Activated CD4-positive, CD25-positive, alpha-beta regulatory T cell (primary cell): ENCODE measurements around the gene LPCAT3.
"Not testable (repeated sequence)": the region's sequence is repeated elsewhere in the genome, so short reads cannot be mapped to it uniquely, and the experiment has no call there.

Experiments
- DNase-seq, 4 experiments: peaks; one replicate each; lab custom pipeline; 2025; lab: John Stamatoyannopoulos, UW

Gene LPCAT3

GRCh38 chr12:7037411-7037810 is 19.1 kb upstream of the LPCAT3 start:
- not testable (repeated sequence) for DNase-seq

GRCh38 chr12:7035463-7035862 is 17.2 kb upstream of the LPCAT3 start:
- no peak for DNase-seq

DNA sequence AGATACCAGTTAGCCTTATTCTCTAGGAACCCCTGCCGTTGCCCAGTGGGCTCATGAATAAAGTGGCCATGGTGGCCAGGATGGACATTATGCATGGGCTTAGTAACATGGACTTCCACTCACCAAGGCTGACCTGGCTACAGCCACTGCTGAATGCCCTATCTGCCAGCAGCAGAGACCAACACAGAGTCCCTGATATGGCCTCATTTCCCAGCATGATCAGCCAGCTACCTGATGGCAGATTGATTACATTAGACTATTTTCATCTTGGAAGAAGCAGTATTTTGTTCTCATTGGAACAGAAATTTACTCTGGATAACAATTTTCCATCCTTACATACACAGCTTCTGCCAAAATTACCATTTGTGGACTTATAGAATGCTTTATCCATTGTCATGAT is 16.2 kb upstream of the LPCAT3 start:
- no peak for DNase-seq

DNA sequence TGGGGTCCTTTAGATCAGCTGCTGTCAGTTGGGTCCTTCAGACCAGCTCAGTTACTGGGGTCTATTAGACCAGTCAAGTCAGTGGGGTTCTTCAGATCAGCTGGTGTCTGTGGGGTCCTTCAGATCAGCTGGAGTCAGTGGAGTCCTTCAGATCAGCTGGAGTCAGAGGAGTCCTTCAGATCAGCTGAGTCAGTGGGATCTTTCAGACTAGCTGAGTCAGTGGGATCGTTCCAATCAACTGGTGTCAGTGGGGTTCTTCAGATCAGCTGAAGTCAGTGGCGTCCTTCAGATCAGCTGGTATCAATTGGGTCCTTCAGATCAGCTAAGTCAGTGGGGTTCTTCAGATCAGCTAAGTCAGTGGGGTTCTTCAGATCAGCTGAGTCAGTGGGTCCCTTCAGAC is 14.7 kb upstream of the LPCAT3 start:
- no peak for DNase-seq

GRCh38 chr12:7031306-7031705 is 13.0 kb upstream of the LPCAT3 start:
- DNase-seq: no peak

GRCh38 chr12:7026854-7027253 is 8.6 kb upstream of the LPCAT3 start:
- DNase-seq: no peak

GRCh38 chr12:7023114-7023513 is 4.8 kb upstream of the LPCAT3 start:
- no peak for DNase-seq

DNA sequence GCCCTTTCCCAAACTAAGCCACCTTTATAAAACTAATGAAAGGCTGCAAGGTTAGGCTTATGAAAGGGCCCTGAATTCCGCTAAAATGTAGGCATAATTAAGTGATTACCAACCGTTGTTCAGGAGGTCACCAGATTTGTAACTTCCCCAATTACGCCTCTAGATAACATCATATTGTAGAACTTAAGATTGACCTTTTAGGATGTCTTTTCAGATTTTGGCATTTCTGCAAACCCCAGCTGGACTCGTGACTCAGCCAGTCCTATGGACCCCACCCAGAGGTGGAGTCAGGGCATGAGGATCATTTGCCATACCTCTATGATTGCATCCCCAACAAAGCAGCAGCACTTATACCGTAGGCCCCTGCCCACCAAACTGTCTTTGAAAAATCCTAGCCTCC is 3.7 kb upstream of the LPCAT3 start:
- DNase-seq: no peak

DNA sequence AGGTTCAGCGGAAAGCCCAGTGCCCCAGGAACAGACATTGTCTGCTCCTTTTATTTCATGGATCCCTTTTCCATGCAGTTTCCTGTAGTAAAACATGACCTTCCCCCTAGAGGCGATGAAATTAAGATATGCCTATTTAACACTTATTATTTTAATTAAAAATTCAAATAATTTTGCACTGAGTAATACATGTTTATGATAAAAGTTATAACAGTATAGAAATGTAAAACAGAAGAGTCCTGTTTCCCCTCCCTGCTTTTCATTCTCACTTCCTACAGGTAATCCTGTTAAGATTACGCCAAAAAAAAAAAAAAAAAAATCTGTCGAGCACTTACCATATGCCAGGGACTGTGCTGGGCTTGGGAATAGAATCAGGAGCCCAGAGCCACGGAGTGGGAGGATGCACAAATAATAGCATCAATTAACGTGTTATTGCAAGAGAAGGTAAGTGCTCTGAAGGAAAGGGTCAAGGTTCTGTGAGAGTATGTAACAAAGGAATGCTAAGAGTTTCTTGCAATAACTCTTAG is 830 bp upstream of the LPCAT3 start:
- DNase-seq: no peak

DNA sequence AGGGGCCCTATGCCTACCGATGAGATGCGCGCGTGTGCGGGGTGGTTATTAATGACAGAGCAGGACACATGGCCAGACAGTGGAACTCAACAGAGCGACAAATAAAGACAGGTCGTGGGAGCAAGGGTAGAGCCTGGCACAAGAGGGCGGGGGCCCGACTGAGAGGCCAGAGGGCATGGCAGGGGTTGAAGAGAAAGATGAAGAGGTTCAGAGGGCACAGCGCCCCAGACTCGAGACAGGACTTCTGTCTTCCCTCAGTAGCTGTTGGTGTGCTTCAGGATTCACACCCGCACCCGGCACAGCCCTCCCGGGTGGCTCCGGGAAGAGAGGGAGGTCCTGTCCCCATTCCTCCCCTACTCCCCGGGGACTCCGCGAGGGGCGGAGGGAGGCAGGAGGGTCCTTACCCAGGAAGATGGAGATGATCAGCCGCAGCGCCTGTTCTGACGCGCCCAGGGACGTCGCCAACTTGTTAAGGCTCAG is 366 bp downstream of the LPCAT3 start:
- DNase-seq: no peak

- DNase-seq: no peak
Observed at GRCh38 chr12:7016958-7017571, 1.2 kb downstream of the LPCAT3 start.

- DNase-seq: no peak
Observed at GRCh38 chr12:7015555-7016370, 2.5 kb downstream of the LPCAT3 start.

DNA sequence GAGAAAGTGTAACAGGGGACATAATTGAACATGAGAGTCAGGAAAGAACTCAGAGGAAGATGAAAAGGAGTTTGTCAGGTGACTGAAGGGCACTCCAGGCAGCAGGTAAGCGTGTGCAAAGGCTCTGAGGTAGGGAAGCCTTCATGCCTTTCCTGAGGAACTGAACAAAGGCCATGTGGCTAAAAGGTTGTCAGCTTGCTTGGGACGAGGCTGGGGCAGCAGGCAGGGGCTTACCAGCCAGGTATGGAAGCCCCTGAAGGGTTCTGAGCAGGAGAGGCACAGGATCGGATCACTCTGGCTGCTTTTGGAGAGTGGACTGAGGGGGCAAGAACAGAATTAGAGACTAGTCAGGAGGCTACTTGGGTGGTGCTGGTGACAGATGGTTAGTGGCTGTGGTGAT is 5.2 kb downstream of the LPCAT3 start:
- no peak for DNase-seq

- DNase-seq: no peak
Observed at GRCh38 chr12:7012024-7012607, 6.2 kb downstream of the LPCAT3 start.

DNA sequence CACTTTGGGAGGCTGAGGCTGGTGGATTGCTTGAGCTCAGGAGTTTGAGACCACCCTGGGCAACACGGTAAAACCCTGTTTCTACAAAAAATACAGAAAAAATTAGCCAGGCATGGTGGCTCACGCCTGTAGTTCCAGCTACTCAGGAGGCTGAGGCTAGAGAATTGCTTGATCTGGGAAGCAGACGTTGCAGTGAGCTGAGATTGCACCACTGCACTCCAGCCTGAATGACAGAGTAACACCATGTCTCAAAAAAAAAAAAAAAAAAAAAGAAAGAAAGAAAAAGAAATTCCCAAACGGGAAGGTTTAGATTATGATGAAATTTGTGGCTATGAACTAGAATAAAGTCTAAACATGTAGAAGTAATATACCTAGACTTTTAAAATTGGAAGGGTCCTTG is 6.9 kb downstream of the LPCAT3 start:
- not testable (repeated sequence) for DNase-seq

DNA sequence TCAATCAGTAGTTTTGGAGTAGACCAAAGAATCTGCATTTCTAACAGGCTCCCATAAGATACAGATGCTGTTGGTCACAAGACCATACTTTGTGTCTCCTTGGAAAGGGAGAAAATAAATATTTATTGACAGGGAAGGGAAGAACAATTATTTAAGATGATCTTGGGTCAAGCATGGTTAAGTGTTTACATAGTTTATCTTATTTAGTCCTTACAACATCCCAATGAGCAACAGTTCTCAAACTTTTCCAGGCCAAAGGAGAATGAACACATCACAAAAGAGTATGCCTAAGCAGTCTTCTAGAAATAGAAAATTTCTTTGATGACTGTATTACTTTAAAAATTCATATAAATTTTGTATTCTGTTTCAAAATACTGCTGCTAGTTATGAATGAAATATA is 8.8 kb downstream of the LPCAT3 start:
- DNase-seq: no peak

DNA sequence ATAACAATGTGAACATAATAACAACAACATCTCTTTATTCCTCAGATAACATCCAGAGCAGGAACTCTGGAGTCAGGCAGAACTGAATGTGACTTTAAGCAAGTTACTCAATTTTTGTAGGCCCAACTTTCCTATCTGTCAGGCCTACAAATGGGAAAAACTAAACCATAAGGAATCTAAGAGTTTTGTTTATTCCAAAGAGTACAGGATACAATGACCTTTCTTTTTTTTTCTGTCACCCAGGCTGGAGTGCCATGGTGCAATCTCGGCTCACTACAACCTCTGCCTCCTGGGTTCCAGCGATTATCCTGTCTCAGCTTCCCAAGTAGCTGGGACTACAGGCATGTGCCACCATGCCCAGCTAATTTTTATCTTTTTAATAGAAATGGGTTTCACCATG is 9.4 kb downstream of the LPCAT3 start:
- DNase-seq: no peak

GRCh38 chr12:7006639-7007038 is 11.6 kb downstream of the LPCAT3 start:
- DNase-seq: no peak

GRCh38 chr12:7005311-7005710 is 13.0 kb downstream of the LPCAT3 start:
- no peak for DNase-seq

DNA sequence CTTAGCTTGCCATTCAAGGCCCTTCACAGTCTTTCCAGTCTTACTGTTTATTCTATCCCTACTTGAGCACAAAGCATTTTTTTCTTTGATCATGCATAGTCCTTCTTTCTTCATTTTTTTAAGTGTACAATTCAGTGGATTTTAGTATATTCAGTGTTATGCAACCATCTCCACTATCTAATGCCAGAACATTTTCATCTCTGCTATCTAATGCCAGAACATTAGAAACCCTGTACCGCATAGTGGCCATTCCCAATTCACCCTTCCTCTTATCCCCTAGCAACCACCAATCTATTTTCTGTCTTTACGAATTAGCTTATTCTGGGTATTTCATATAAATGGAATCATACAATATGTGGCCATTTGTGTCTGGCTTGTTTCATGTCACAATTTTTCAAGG is 13.4 kb downstream of the LPCAT3 start:
- no peak for DNase-seq

GRCh38 chr12:7004287-7004803 is 13.9 kb downstream of the LPCAT3 start:
- DNase-seq: no peak

- no peak for DNase-seq
Observed at GRCh38 chr12:7001921-7002591, 16.2 kb downstream of the LPCAT3 start.
